Left ventricle myocardium inferior (tissue), 1 donor: ENCODE data around the gene MORN3. TPM values are rescaled to one million over a fixed set of nuclear protein-coding genes. Genes with fewer than 3 reads are reported as not detected.

Experiments
- DNase-seq: peaks from one replicate; pipeline ENCODE4 v3.0.0-alpha.2; 2020
- H3K27ac ChIP-seq: fragments of 200-600 bp; replicated peaks from 2 replicates; pipeline ENCODE4 v1.8.0; 2021
- H3K27me3 ChIP-seq: fragments of 200-600 bp; 2 replicates; pipeline ENCODE4 v1.8.0; 2021; ENCODE audit warnings: low read depth
- H3K36me3 ChIP-seq: fragments of 200-600 bp; 2 replicates; pipeline ENCODE4 v1.8.0; 2021
- H3K4me1 ChIP-seq: fragments of 200-600 bp; 2 replicates; pipeline ENCODE4 v1.8.0; 2021
- H3K4me3 ChIP-seq: fragments of 200-600 bp; 2 replicates; pipeline ENCODE4 v1.8.0; 2021; ENCODE audit warnings: mild to moderate bottlenecking, moderate library complexity
- H3K9me3 ChIP-seq: fragments of 200-600 bp; replicated peaks from 2 replicates; pipeline ENCODE4 v1.8.0; 2021
- intact Hi-C: fragments of 100-400 bp; cut with micrococcal nuclease; formaldehyde crosslinking; loops from one replicate; pipeline ENCODE4 v1.11.0; 2022
- total RNA-seq: library from RNA; stranded (reverse); fragmentation: NEBNext Ultra II Directional; extraction: Animal tissue kit (Norgen Biotek cat#: 25700); gene quantifications from one replicate; pipeline ENCODE4 v1.2.1, GENCODE V29; 2021
- TF ChIP-seq, protein P1 (sequence below): fragments of 200-600 bp; IDR thresholded peaks from 2 replicates; pipeline ENCODE4 v1.8.0; 2021; ENCODE audit warnings: antibody characterized with exemption, mild to moderate bottlenecking, borderline replicate concordance
- donor health status: DM: no; HTN: yes; CAD: no; lungs with severe emphysema.

Gene MORN3
- total RNA-seq, 1 donor from 2014 or later = not detected

DNA sequence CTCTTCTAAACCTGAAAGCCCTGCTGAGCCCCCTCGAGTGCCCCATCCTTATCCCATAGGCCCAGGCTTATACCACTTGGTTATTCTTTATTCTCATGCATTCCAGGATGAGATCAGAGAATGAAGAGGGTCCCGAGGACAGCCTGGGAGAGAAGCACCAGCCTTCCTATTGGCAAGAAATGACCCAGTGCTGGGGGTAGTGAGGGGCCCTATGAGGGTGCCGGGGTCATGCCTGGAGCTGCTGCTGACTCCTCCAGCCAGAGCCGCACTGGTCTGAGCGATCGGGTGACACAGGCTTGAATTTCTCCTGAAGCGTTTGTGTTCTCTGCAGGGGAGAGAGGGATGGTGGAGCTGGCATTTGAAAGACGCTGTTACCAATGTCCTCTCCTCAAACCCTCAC is 18.1 kb downstream of the MORN3 start:
- H3K4me1 ChIP-seq = no peaks in the 10 kb centered on the region
- no peak for DNase-seq
- H3K9me3 ChIP-seq = no peaks in the 10 kb centered on the region
- no peak overlapping the region for H3K4me3 ChIP-seq
- no peaks in the 10 kb centered on the region for H3K27me3 ChIP-seq
- TF ChIP-seq, protein P1, sequence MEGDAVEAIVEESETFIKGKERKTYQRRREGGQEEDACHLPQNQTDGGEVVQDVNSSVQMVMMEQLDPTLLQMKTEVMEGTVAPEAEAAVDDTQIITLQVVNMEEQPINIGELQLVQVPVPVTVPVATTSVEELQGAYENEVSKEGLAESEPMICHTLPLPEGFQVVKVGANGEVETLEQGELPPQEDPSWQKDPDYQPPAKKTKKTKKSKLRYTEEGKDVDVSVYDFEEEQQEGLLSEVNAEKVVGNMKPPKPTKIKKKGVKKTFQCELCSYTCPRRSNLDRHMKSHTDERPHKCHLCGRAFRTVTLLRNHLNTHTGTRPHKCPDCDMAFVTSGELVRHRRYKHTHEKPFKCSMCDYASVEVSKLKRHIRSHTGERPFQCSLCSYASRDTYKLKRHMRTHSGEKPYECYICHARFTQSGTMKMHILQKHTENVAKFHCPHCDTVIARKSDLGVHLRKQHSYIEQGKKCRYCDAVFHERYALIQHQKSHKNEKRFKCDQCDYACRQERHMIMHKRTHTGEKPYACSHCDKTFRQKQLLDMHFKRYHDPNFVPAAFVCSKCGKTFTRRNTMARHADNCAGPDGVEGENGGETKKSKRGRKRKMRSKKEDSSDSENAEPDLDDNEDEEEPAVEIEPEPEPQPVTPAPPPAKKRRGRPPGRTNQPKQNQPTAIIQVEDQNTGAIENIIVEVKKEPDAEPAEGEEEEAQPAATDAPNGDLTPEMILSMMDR = no peak
- no peak overlapping the region for H3K27ac ChIP-seq
- intact Hi-C loops = no loop called here
- H3K36me3 ChIP-seq = no peaks in the 10 kb centered on the region

DNA sequence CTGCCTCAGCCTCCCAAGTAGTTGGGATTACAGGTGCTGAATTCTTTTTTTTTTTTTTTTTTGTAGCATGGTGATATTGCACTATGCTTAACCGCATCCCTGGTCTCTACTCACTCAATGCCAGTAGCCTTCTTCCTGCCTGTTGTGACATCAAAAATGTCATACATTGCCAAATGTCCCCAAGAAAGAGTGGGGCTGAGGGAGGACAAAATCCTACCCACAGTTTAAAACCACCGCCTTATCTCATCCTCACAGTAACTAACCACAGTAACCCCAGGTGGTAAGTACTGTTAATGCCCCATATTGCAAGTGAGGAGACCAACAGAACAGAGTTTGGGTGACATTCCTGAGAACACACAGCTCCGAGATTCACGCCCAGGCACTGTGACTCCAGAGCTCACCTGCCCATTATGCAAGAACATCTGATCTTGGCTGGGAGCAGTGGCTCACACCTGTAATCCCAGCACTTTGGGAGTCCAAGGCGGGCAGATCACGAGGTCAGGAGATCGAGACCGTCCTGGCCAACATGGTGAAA is 19.6 kb downstream of the MORN3 start:
- TF ChIP-seq, protein P1 = no peak
- H3K9me3 ChIP-seq = no peaks in the 10 kb centered on the region
- no peak overlapping the region for H3K27ac ChIP-seq
- H3K4me3 ChIP-seq = no peak overlapping the region
- H3K4me1 ChIP-seq = no peaks in the 10 kb centered on the region
- no peak for DNase-seq
- intact Hi-C loops = no loop called here
- H3K27me3 ChIP-seq = no peaks in the 10 kb centered on the region
- H3K36me3 ChIP-seq = no peaks in the 10 kb centered on the region

DNA sequence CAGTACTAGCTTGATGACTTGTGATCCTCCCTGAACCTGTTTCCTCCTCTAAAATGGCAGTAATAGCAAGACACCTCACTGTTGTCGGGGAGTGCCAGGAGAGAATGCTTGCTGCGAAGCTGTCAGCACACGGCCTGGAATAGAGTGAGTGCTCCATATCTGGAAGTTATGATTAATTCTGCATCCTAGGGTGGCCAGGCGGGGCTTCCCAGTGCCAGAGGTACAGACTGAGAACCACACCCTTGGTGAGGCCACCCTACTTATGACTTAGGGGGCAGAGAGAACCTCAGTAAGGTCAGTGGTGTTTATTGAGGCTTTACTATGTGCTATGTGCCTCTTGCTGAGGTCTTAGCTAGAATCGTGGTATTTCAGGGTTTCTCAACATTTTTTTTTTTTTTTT is 20.1 kb downstream of the MORN3 start:
- H3K9me3 ChIP-seq = no peaks in the 10 kb centered on the region
- no peaks in the 10 kb centered on the region for H3K4me1 ChIP-seq
- TF ChIP-seq, protein P1 = no peak
- intact Hi-C loops = no loop called here
- DNase-seq = no peak
- H3K27me3 ChIP-seq = no peaks in the 10 kb centered on the region
- no peak overlapping the region for H3K27ac ChIP-seq
- H3K4me3 ChIP-seq = no peak overlapping the region
- no peaks in the 10 kb centered on the region for H3K36me3 ChIP-seq

DNA sequence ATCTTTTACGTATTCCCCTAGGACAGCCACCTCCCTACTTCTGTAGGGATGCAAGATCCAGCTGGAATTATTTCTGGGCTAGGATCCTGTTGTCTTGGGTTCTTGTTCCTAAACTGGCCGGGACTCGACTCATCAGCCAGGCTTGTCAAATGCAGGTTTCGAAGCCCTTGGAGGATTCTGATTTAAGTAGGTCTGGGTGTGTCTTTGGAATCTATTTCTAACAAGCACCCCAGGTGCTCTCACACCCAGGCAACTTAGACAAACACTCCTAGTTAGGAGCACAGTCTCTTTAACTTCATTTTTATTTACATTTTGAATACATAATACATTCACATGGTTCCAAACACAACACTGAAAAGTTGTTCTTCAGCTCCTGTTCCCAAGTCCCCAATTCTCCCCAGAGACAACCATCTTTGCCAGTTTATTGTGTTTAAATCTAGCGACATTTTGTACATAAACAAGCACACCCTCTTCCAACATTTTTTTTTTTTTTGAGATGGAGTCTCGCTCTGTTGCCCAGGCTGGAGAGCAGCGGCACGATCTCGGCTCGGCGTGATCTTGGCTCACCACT is 20.9 kb downstream of the MORN3 start:
- Histone ChIP-seq H3K9me3 (no peaks in the 10 kb centered on the region), H3K4me1 (no peaks in the 10 kb centered on the region), H3K27me3 (no peaks in the 10 kb centered on the region), H3K36me3 (no peaks in the 10 kb centered on the region), H3K4me3 (no peak overlapping the region), H3K27ac (no peak overlapping the region)
- intact Hi-C loops = no loop called here
- TF ChIP-seq, protein P1 = no peak
- DNase-seq = no peak

DNA sequence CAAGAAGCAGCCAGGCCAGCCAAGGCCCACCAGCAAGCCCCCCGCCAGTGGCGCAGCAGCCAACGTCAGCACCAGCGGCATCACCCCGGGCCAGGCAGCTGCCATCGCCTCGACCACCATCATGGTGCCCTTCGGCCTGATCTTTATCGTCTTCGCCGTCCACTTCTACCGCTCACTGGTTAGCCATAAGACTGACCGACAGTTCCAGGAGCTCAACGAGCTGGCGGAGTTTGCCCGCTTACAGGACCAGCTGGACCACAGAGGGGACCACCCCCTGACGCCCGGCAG is 28.2 kb downstream of the MORN3 start:
- intact Hi-C loops = no loop called here
- Histone ChIP-seq H3K9me3 (no peaks in the 10 kb centered on the region), H3K4me1 (peaks cover 7% of the 10 kb centered on the region), H3K27me3 (no peaks in the 10 kb centered on the region), H3K4me3 (no peak overlapping the region), H3K27ac (no peak overlapping the region), H3K36me3 (peaks cover 15% of the 10 kb centered on the region)
- TF ChIP-seq, protein P1 = no peak
- no peak for DNase-seq
